ENCODE results near the gene PRKCI. TPM values are rescaled to one million over a fixed set of nuclear protein-coding genes. Genes with fewer than 3 reads are reported as not detected.

PRKCI gene
- total RNA-seq, 3 donors from 2014 or later (not counting 1 experiment from before 2014, with no cell fraction given), result 8.4 to 14.4 (median 11.1) TPM

GRCh38 chr3:170346481-170347392, 124.5 kb downstream of the PRKCI start:
- ATAC-seq, result no peak
- Histone ChIP-seq H3K4me3 (ENCODE audit: low read length) (no peak overlapping the region), H3K27me3 (ENCODE audit: control insufficient read depth, insufficient read depth, low read length) (no peaks in the 10 kb centered on the region), H3K4me1 (ENCODE audit: control insufficient read depth, insufficient read depth, low read length) (peaks cover 5% of the 10 kb centered on the region), H3K36me3 (ENCODE audit: control insufficient read depth, insufficient read depth, low read length) (no peaks in the 10 kb centered on the region), H3K9me3 (ENCODE audit: control insufficient read depth, insufficient read depth, low read length) (no peaks in the 10 kb centered on the region), H3K27ac (ENCODE audit: low read length) (no peak overlapping the region)
- Mint-ChIP-seq H3K4me3 (no peak overlapping the region), H3K9me3 (no peaks in the 10 kb centered on the region), H3K27ac (no peak overlapping the region), H3K4me1 (peaks cover 0 to 5% of the 10 kb centered on the region in 2 donors), H3K36me3 (no peaks in the 10 kb centered on the region), H3K27me3 (ENCODE audit: low read depth in 2 of 2) (no peaks in the 10 kb centered on the region)
- DNase-seq, result no peak
- intact Hi-C loops (cut with micrococcal nuclease), result no loop called here
- 96% methylated on average over 9 of the region's 12 CpGs for WGBS (ENCODE audit: insufficient coverage)
- no peak for TF ChIP-seq CTCF (IDR thresholded peaks at IDR 0.05)

- H3K27me3 ChIP-seq (ENCODE audit: control insufficient read depth, insufficient read depth, low read length), result no peaks in the 10 kb centered on the region
- H3K9me3 Mint-ChIP-seq, result no peaks in the 10 kb centered on the region
- 45% methylated on average over 8 of the region's 8 CpGs for WGBS (ENCODE audit: insufficient coverage)
- H3K36me3 ChIP-seq (ENCODE audit: control insufficient read depth, insufficient read depth, low read length), result no peaks in the 10 kb centered on the region
- H3K4me1 Mint-ChIP-seq, result peaks cover 6 to 15% of the 10 kb centered on the region in 2 donors
- H3K4me1 ChIP-seq (ENCODE audit: control insufficient read depth, insufficient read depth, low read length), result peaks cover 7% of the 10 kb centered on the region
- no peak for TF ChIP-seq CTCF (IDR thresholded peaks at IDR 0.05)
- H3K27ac Mint-ChIP-seq, result no peak overlapping the region
- DNase-seq (no peak), ATAC-seq (no peak)
- H3K9me3 ChIP-seq (ENCODE audit: control insufficient read depth, insufficient read depth, low read length), result no peaks in the 10 kb centered on the region
- H3K4me3 Mint-ChIP-seq, result no peak overlapping the region
- intact Hi-C loops (cut with micrococcal nuclease), result no loop called here
- H3K4me3 ChIP-seq (ENCODE audit: low read length), result no peak overlapping the region
- H3K36me3 Mint-ChIP-seq, result no peaks in the 10 kb centered on the region
- H3K27ac ChIP-seq (ENCODE audit: low read length), result no peak overlapping the region
- no peaks in the 10 kb centered on the region for H3K27me3 Mint-ChIP-seq (ENCODE audit: low read depth in 2 of 2)
These were observed 128.5 kb downstream of the PRKCI start for GRCh38 chr3:170350515-170351413.

GRCh38 chr3:170352936-170353335, 130.7 kb downstream of the PRKCI start:
- H3K27me3 Mint-ChIP-seq (ENCODE audit: low read depth in 2 of 2), result no peaks in the 10 kb centered on the region

More at GRCh38 chr3:170352936-170353335, 130.7 kb downstream of the PRKCI start:
- Mint-ChIP-seq H3K4me1 (peaks cover 17 to 29% of the 10 kb centered on the region in 2 donors), H3K9me3 (no peaks in the 10 kb centered on the region), H3K36me3 (no peaks in the 10 kb centered on the region), H3K27ac (no peak overlapping the region), H3K4me3 (no peak overlapping the region)
- no peaks in the 10 kb centered on the region for H3K27me3 ChIP-seq (ENCODE audit: control insufficient read depth, insufficient read depth, low read length)
- DNase-seq, result peak in 1 of 2 donors; percentile 42
- H3K27ac ChIP-seq (ENCODE audit: low read length), result no peak overlapping the region
- WGBS (ENCODE audit: insufficient coverage), result 19% methylated on average over 6 of the region's 7 CpGs
- no peaks in the 10 kb centered on the region for H3K36me3 ChIP-seq (ENCODE audit: control insufficient read depth, insufficient read depth, low read length)
- intact Hi-C loops (cut with micrococcal nuclease), result no loop called here
- H3K9me3 ChIP-seq (ENCODE audit: control insufficient read depth, insufficient read depth, low read length), result no peaks in the 10 kb centered on the region
- TF ChIP-seq CTCF (IDR thresholded peaks at IDR 0.05), result no peak
- H3K4me1 ChIP-seq (ENCODE audit: control insufficient read depth, insufficient read depth, low read length), result peaks cover 15% of the 10 kb centered on the region
- no peak for ATAC-seq
- no peak overlapping the region for H3K4me3 ChIP-seq (ENCODE audit: low read length)
